ENCODE data around the gene PEX5.

PEX5 gene

GRCh38 chr12:7189398-7190267 is at the start of gene PEX5:
Gene PEX5 (plus strand): TSS chr12:7189686. CDS start chr12:7190378, 692 bp downstream.
- peaks cover 7% of the 10 kb centered on the region for H3K36me3 ChIP-seq (ENCODE audit: insufficient read depth, low read length)
- H3K27me3 ChIP-seq (ENCODE audit: insufficient read depth, low read length) = no peaks in the 10 kb centered on the region
- peak within 1 kb of the TSS; percentile 89 for H2AFZ ChIP-seq (ENCODE audit: low read depth, low read length)
- H3K4me1 ChIP-seq (ENCODE audit: insufficient read depth, low read length) = peaks cover 21% of the 10 kb centered on the region
- peak within 1 kb of the TSS; percentile 66 for H3K4me3 ChIP-seq (ENCODE audit: low read length)
- H3K9me3 ChIP-seq (ENCODE audit: low read length) = no peaks in the 10 kb centered on the region

- Histone ChIP-seq H3K27me3 (ENCODE audit: insufficient read depth, low read length) (no peaks in the 10 kb centered on the region), H2AFZ (ENCODE audit: low read depth, low read length) (no peak overlapping the region), H3K4me3 (ENCODE audit: low read length) (no peak overlapping the region), H3K4me1 (ENCODE audit: insufficient read depth, low read length) (no peaks in the 10 kb centered on the region), H3K9me3 (ENCODE audit: low read length) (no peaks in the 10 kb centered on the region), H3K36me3 (ENCODE audit: insufficient read depth, low read length) (peaks cover 63% of the 10 kb centered on the region)
These were observed 48.0 kb upstream of the PEX5 start for GRCh38 chr12:7141351-7142005.

- Histone ChIP-seq H2AFZ (ENCODE audit: low read depth, low read length) (no peak overlapping the region), H3K4me1 (ENCODE audit: insufficient read depth, low read length) (no peaks in the 10 kb centered on the region), H3K4me3 (ENCODE audit: low read length) (no peak overlapping the region), H3K27me3 (ENCODE audit: insufficient read depth, low read length) (no peaks in the 10 kb centered on the region), H3K36me3 (ENCODE audit: insufficient read depth, low read length) (peaks cover 63% of the 10 kb centered on the region), H3K9me3 (ENCODE audit: low read length) (no peaks in the 10 kb centered on the region)
These were observed 47.3 kb upstream of the PEX5 start for GRCh38 chr12:7142056-7142644.

GRCh38 chr12:7142809-7143465 is 46.5 kb upstream of the PEX5 start:
- Histone ChIP-seq H3K27me3 (ENCODE audit: insufficient read depth, low read length) (no peaks in the 10 kb centered on the region), H2AFZ (ENCODE audit: low read depth, low read length) (no peak overlapping the region), H3K36me3 (ENCODE audit: insufficient read depth, low read length) (peaks cover 59% of the 10 kb centered on the region), H3K9me3 (ENCODE audit: low read length) (no peaks in the 10 kb centered on the region), H3K4me1 (ENCODE audit: insufficient read depth, low read length) (no peaks in the 10 kb centered on the region), H3K4me3 (ENCODE audit: low read length) (no peak overlapping the region)

GRCh38 chr12:7143564-7143963 is 45.9 kb upstream of the PEX5 start:
- no peak overlapping the region for H3K4me3 ChIP-seq (ENCODE audit: low read length)
- H3K27me3 ChIP-seq (ENCODE audit: insufficient read depth, low read length) = no peaks in the 10 kb centered on the region
- peaks cover 62% of the 10 kb centered on the region for H3K36me3 ChIP-seq (ENCODE audit: insufficient read depth, low read length)
- H2AFZ ChIP-seq (ENCODE audit: low read depth, low read length) = no peak overlapping the region
- no peaks in the 10 kb centered on the region for H3K4me1 ChIP-seq (ENCODE audit: insufficient read depth, low read length)
- no peaks in the 10 kb centered on the region for H3K9me3 ChIP-seq (ENCODE audit: low read length)

GRCh38 chr12:7144414-7145120 is 44.9 kb upstream of the PEX5 start:
- no peaks in the 10 kb centered on the region for H3K27me3 ChIP-seq (ENCODE audit: insufficient read depth, low read length)
- no peak overlapping the region for H2AFZ ChIP-seq (ENCODE audit: low read depth, low read length)
- no peak overlapping the region for H3K4me3 ChIP-seq (ENCODE audit: low read length)
- H3K36me3 ChIP-seq (ENCODE audit: insufficient read depth, low read length) = peaks cover 64% of the 10 kb centered on the region
- no peaks in the 10 kb centered on the region for H3K4me1 ChIP-seq (ENCODE audit: insufficient read depth, low read length)
- no peaks in the 10 kb centered on the region for H3K9me3 ChIP-seq (ENCODE audit: low read length)

GRCh38 chr12:7145671-7146070 is 43.8 kb upstream of the PEX5 start:
- H3K9me3 ChIP-seq (ENCODE audit: low read length) = no peaks in the 10 kb centered on the region
- H3K4me3 ChIP-seq (ENCODE audit: low read length) = no peak overlapping the region
- H3K36me3 ChIP-seq (ENCODE audit: insufficient read depth, low read length) = peaks cover 68% of the 10 kb centered on the region
- no peak overlapping the region for H2AFZ ChIP-seq (ENCODE audit: low read depth, low read length)
- no peaks in the 10 kb centered on the region for H3K27me3 ChIP-seq (ENCODE audit: insufficient read depth, low read length)
- no peaks in the 10 kb centered on the region for H3K4me1 ChIP-seq (ENCODE audit: insufficient read depth, low read length)

- no peaks in the 10 kb centered on the region for H3K9me3 ChIP-seq (ENCODE audit: low read length)
- H2AFZ ChIP-seq (ENCODE audit: low read depth, low read length) = no peak overlapping the region
- no peaks in the 10 kb centered on the region for H3K4me1 ChIP-seq (ENCODE audit: insufficient read depth, low read length)
- H3K27me3 ChIP-seq (ENCODE audit: insufficient read depth, low read length) = no peaks in the 10 kb centered on the region
- H3K4me3 ChIP-seq (ENCODE audit: low read length) = no peak overlapping the region
- H3K36me3 ChIP-seq (ENCODE audit: insufficient read depth, low read length) = peaks cover 69% of the 10 kb centered on the region
These were observed 43.3 kb upstream of the PEX5 start for GRCh38 chr12:7146228-7146627.

- no peaks in the 10 kb centered on the region for H3K4me1 ChIP-seq (ENCODE audit: insufficient read depth, low read length)
- no peak overlapping the region for H3K4me3 ChIP-seq (ENCODE audit: low read length)
- no peaks in the 10 kb centered on the region for H3K27me3 ChIP-seq (ENCODE audit: insufficient read depth, low read length)
- peaks cover 67% of the 10 kb centered on the region for H3K36me3 ChIP-seq (ENCODE audit: insufficient read depth, low read length)
- no peaks in the 10 kb centered on the region for H3K9me3 ChIP-seq (ENCODE audit: low read length)
- no peak overlapping the region for H2AFZ ChIP-seq (ENCODE audit: low read depth, low read length)
These were observed 42.6 kb upstream of the PEX5 start for GRCh38 chr12:7146906-7147305.

GRCh38 chr12:7150356-7150755 is 39.1 kb upstream of the PEX5 start:
- Histone ChIP-seq H3K27me3 (ENCODE audit: insufficient read depth, low read length) (no peaks in the 10 kb centered on the region), H3K4me3 (ENCODE audit: low read length) (no peak overlapping the region), H3K36me3 (ENCODE audit: insufficient read depth, low read length) (peaks cover 78% of the 10 kb centered on the region), H3K4me1 (ENCODE audit: insufficient read depth, low read length) (no peaks in the 10 kb centered on the region), H2AFZ (ENCODE audit: low read depth, low read length) (no peak overlapping the region), H3K9me3 (ENCODE audit: low read length) (no peaks in the 10 kb centered on the region)

GRCh38 chr12:7150841-7151240 is 38.6 kb upstream of the PEX5 start:
- Histone ChIP-seq H3K9me3 (ENCODE audit: low read length) (no peaks in the 10 kb centered on the region), H3K4me1 (ENCODE audit: insufficient read depth, low read length) (no peaks in the 10 kb centered on the region), H3K36me3 (ENCODE audit: insufficient read depth, low read length) (peaks cover 79% of the 10 kb centered on the region), H2AFZ (ENCODE audit: low read depth, low read length) (no peak overlapping the region), H3K27me3 (ENCODE audit: insufficient read depth, low read length) (no peaks in the 10 kb centered on the region), H3K4me3 (ENCODE audit: low read length) (no peak overlapping the region)

GRCh38 chr12:7151532-7151931 is 38.0 kb upstream of the PEX5 start:
- H2AFZ ChIP-seq (ENCODE audit: low read depth, low read length) = no peak overlapping the region
- no peaks in the 10 kb centered on the region for H3K27me3 ChIP-seq (ENCODE audit: insufficient read depth, low read length)
- H3K36me3 ChIP-seq (ENCODE audit: insufficient read depth, low read length) = peaks cover 76% of the 10 kb centered on the region
- no peaks in the 10 kb centered on the region for H3K9me3 ChIP-seq (ENCODE audit: low read length)
- no peaks in the 10 kb centered on the region for H3K4me1 ChIP-seq (ENCODE audit: insufficient read depth, low read length)
- no peak overlapping the region for H3K4me3 ChIP-seq (ENCODE audit: low read length)
